ENCODE results near the gene PHEX. TPM values are rescaled to one million over a fixed set of nuclear protein-coding genes. Genes with fewer than 3 reads are reported as not detected.

PHEX gene
- total RNA-seq, 2 donors from 2014 or later, result 0.24 to 0.37 TPM

- no peaks in the 10 kb centered on the region for H3K9me3 ChIP-seq (ENCODE audit: control insufficient read depth, low read length)
- no peaks in the 10 kb centered on the region for H3K9me3 Mint-ChIP-seq
- peaks cover 18% of the 10 kb centered on the region for H3K4me1 Mint-ChIP-seq
- no peaks in the 10 kb centered on the region for H3K4me1 ChIP-seq (ENCODE audit: control insufficient read depth, insufficient read depth, low read length)
- H3K27me3 Mint-ChIP-seq (ENCODE audit: insufficient read depth), result peaks cover 7% of the 10 kb centered on the region
- H3K36me3 Mint-ChIP-seq (ENCODE audit: low read depth), result no peaks in the 10 kb centered on the region
- TF ChIP-seq, protein P1, sequence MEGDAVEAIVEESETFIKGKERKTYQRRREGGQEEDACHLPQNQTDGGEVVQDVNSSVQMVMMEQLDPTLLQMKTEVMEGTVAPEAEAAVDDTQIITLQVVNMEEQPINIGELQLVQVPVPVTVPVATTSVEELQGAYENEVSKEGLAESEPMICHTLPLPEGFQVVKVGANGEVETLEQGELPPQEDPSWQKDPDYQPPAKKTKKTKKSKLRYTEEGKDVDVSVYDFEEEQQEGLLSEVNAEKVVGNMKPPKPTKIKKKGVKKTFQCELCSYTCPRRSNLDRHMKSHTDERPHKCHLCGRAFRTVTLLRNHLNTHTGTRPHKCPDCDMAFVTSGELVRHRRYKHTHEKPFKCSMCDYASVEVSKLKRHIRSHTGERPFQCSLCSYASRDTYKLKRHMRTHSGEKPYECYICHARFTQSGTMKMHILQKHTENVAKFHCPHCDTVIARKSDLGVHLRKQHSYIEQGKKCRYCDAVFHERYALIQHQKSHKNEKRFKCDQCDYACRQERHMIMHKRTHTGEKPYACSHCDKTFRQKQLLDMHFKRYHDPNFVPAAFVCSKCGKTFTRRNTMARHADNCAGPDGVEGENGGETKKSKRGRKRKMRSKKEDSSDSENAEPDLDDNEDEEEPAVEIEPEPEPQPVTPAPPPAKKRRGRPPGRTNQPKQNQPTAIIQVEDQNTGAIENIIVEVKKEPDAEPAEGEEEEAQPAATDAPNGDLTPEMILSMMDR (conservative IDR thresholded peaks at IDR 0.05), result no peak
- H3K4me3 ChIP-seq (ENCODE audit: low read length), result no peak overlapping the region
- no peak overlapping the region for H3K4me3 Mint-ChIP-seq
- no peak overlapping the region for H3K27ac ChIP-seq (ENCODE audit: low read depth, low read length)
- H3K27me3 ChIP-seq (ENCODE audit: control insufficient read depth, insufficient read depth, low read length, poor library complexity, severe bottlenecking), result no peaks in the 10 kb centered on the region
- no peaks in the 10 kb centered on the region for H3K36me3 ChIP-seq (ENCODE audit: control insufficient read depth, insufficient read depth, low read length)
- H3K27ac Mint-ChIP-seq, result no peak overlapping the region
- DNase-seq, result no peak
- H3K9ac ChIP-seq (ENCODE audit: extremely low read depth, low read length, poor library complexity, severe bottlenecking), result no peak overlapping the region
- 95 to 98% methylated on average over 8 to 13 of the region's 13 CpGs for WGBS, 2 experiments (ENCODE audit: insufficient coverage in 1 of 2, insufficient read length in 1 of 2)
These were observed 5.9 kb downstream of the PHEX start for GRCh38 chrX:22037911-22038537.

DNA sequence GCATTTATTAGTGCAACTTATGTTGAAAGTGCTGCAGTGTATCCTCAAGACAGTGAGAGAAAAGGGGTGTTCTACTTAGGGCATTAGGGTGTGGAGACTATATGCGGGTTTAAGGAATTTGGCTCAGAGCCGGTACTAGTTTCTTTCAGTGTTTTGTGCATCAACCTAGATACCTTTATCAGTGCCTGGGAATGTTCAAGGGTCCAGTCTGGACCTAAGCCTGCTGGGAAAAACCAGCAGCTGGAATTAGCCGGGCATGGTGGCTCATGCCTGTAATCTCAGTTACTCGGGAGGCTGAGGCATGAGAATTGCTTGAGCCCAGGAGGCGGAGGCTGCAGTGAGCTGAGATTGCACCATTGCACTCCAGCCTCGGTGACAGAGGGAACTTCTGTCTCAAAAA lies 7.4 kb downstream of the PHEX start:
- Mint-ChIP-seq H3K4me1 (peaks cover 15% of the 10 kb centered on the region), H3K4me3 (no peak overlapping the region), H3K36me3 (ENCODE audit: low read depth) (no peaks in the 10 kb centered on the region), H3K9me3 (no peaks in the 10 kb centered on the region), H3K27ac (no peak overlapping the region), H3K27me3 (ENCODE audit: insufficient read depth) (peaks cover 7% of the 10 kb centered on the region)
- H3K4me1 ChIP-seq (ENCODE audit: control insufficient read depth, insufficient read depth, low read length), result no peaks in the 10 kb centered on the region
- H3K27ac ChIP-seq (ENCODE audit: low read depth, low read length), result no peak overlapping the region
- no peaks in the 10 kb centered on the region for H3K27me3 ChIP-seq (ENCODE audit: control insufficient read depth, insufficient read depth, low read length, poor library complexity, severe bottlenecking)
- WGBS, 2 experiments (ENCODE audit: insufficient coverage in 1 of 2, insufficient read length in 1 of 2), result 97 to 100% methylated on average over 3 to 6 of the region's 6 CpGs
- H3K4me3 ChIP-seq (ENCODE audit: low read length), result no peak overlapping the region
- H3K9me3 ChIP-seq (ENCODE audit: control insufficient read depth, low read length), result no peaks in the 10 kb centered on the region
- no peak for DNase-seq
- no peaks in the 10 kb centered on the region for H3K36me3 ChIP-seq (ENCODE audit: control insufficient read depth, insufficient read depth, low read length)
- TF ChIP-seq, protein P1 (conservative IDR thresholded peaks at IDR 0.05), result no peak
- no peak overlapping the region for H3K9ac ChIP-seq (ENCODE audit: extremely low read depth, low read length, poor library complexity, severe bottlenecking)

DNA sequence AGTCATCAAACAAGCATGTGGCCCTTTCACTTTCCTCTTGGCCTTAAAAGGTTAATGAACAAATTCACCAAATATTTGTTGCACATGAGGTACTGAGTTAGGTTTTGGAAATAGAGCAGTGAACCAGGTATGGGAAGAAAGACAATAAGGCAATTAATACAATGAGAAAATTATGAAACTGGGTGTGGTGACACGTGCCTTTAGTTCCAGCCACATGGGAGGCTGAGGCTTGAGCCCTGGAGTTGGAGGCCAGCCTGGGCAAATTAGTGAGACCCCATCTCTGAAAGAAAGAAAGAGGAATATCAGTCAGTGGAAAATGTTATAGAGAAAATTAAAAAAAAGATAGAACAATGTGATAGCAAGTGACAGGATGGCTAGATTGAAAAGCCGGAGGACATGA lies 8.1 kb downstream of the PHEX start:
- WGBS, 2 experiments (ENCODE audit: insufficient coverage in 1 of 2, insufficient read length in 1 of 2), result 86% methylated on average over 2 of the region's 2 CpGs; no CpG with 5 or more reads in 1 of the 2 experiments
- Mint-ChIP-seq H3K36me3 (ENCODE audit: low read depth) (no peaks in the 10 kb centered on the region), H3K4me3 (no peak overlapping the region), H3K4me1 (peaks cover 15% of the 10 kb centered on the region), H3K27ac (no peak overlapping the region), H3K9me3 (no peaks in the 10 kb centered on the region), H3K27me3 (ENCODE audit: insufficient read depth) (peaks cover 5% of the 10 kb centered on the region)
- no peaks in the 10 kb centered on the region for H3K9me3 ChIP-seq (ENCODE audit: control insufficient read depth, low read length)
- no peak overlapping the region for H3K9ac ChIP-seq (ENCODE audit: extremely low read depth, low read length, poor library complexity, severe bottlenecking)
- H3K4me3 ChIP-seq (ENCODE audit: low read length), result no peak overlapping the region
- TF ChIP-seq, protein P1 (conservative IDR thresholded peaks at IDR 0.05), result no peak
- no peaks in the 10 kb centered on the region for H3K4me1 ChIP-seq (ENCODE audit: control insufficient read depth, insufficient read depth, low read length)
- no peak for DNase-seq
- no peaks in the 10 kb centered on the region for H3K27me3 ChIP-seq (ENCODE audit: control insufficient read depth, insufficient read depth, low read length, poor library complexity, severe bottlenecking)
- no peak overlapping the region for H3K27ac ChIP-seq (ENCODE audit: low read depth, low read length)
- H3K36me3 ChIP-seq (ENCODE audit: control insufficient read depth, insufficient read depth, low read length), result no peaks in the 10 kb centered on the region

Measured in endodermal cell (in vitro differentiated cells).